ENCODE measurements around the gene LRRN2. TPM values are rescaled to one million over a fixed set of nuclear protein-coding genes. Genes with fewer than 3 reads are reported as not detected.

Gene LRRN2
- total and polyA plus RNA-seq, 9 of the 15 experiments (the other 6 are each of a cell fraction or from before 2014, with no cell fraction given): 0.05 TPM; not detected in 8

GRCh38 chr1:204599098-204599497, 86.4 kb downstream of the LRRN2 start:
- Histone ChIP-seq H3K4me2 (ENCODE audit: insufficient read depth, low read length) (no peak overlapping the region), H3K4me3 (no peak overlapping the region), H3K36me3 (ENCODE audit: control insufficient read depth, insufficient read depth, low read length) (no peaks in the 10 kb centered on the region), H3K9me3 (replicated peaks; ENCODE audit: control insufficient read depth, insufficient read depth, low read depth, low read length) (no peaks in the 10 kb centered on the region), H3K4me1 (replicated peaks in 1 of 2; ENCODE audit: control insufficient read depth in 2 of 2, insufficient read depth in 2 of 2, low read length in 2 of 2) (peaks cover 3 to 8% of the 10 kb centered on the region in 2 experiments; a peak in 4 of 5 replicates), H3K9ac (ENCODE audit: insufficient read depth in 1 of 2, low read depth in 2 of 2, low read length in 2 of 2) (no peak overlapping the region), H3K27me3 (ENCODE audit: control insufficient read depth in 2 of 2, insufficient read depth in 2 of 2, low read length in 2 of 2) (peaks cover 31 to 63% of the 10 kb centered on the region in 2 experiments; a peak in 4 of 5 replicates), H3K79me2 (ENCODE audit: control insufficient read depth, insufficient read depth, low read length) (no peaks in the 10 kb centered on the region), H2AFZ (ENCODE audit: low read depth, low read length) (no peak overlapping the region), H4K20me1 (replicated peaks; ENCODE audit: control insufficient read depth, insufficient read depth, low read length) (no peaks in the 10 kb centered on the region; the same call in 1 of the 2 replicates), H3K27ac (ENCODE audit: extremely low read depth, low read depth, low read length) (no peak overlapping the region), H3K9me1 (ENCODE audit: control insufficient read depth, insufficient read depth, low read length) (no peaks in the 10 kb centered on the region)
- no TSS peak for BruUV-seq (replicated peaks)
- CTCF ChIA-PET (ENCODE audit: low intra/inter-chr PET ratio): no interaction called here
- intact Hi-C loops (cut with micrococcal nuclease) (no loop called here), in situ Hi-C loops (cut with MboI) (no loop called here)
- ATAC-seq: peak; percentile 22; the same call in 1 of the 3 replicates
- no peak for DNase-seq (ENCODE audit: extremely low read depth in 1 of 4, low spot score in 3 of 4)
- no peak for FAIRE-seq
- no peak for TF ChIP-seq ZNF584 (CRISPR knock-in tag; IDR thresholded peaks at IDR 0.05; ENCODE audit: low read depth)
- TF ChIP-seq ZBTB49 (CRISPR knock-in tag; IDR thresholded peaks at IDR 0.05; ENCODE audit: borderline replicate concordance): no peak
- no peak for TF ChIP-seq CHD7 (IDR thresholded peaks at IDR 0.05; ENCODE audit: low read depth, low read length)
- no peak for TF ChIP-seq GATAD2A (IDR thresholded peaks at IDR 0.05)
- TF ChIP-seq FOXJ2 (tag; IDR thresholded peaks at IDR 0.05): no peak
- TF ChIP-seq ZNF583 (CRISPR knock-in tag; IDR thresholded peaks at IDR 0.05): no peak
- no peak for TF ChIP-seq ZEB2 (IDR thresholded peaks at IDR 0.05)
- no peak for TF ChIP-seq KDM5B (IDR thresholded peaks at IDR 0.05; ENCODE audit: insufficient replicate concordance, low read depth, low read length)
- TF ChIP-seq SMARCA4 (IDR thresholded peaks at IDR 0.05): no peak
- WGBS (ENCODE audit: insufficient coverage, low coverage, missing lambda C conversion rate): 8% methylated on average over 8 of the region's 8 CpGs
- POLR2A ChIA-PET: interaction anchor here (2.1 kb wide), 1 partner anchor 10 kb away, joined by 5 read pairs; no protein-coding TSS in a partner anchor

All from K562 (cell line).